ENCODE data around the gene MIAT. TPM values are rescaled to one million over a fixed set of nuclear protein-coding genes. Genes with fewer than 3 reads are reported as not detected.

Gene MIAT
- total and polyA plus RNA-seq, 9 of the 15 experiments (the other 6 are each of a cell fraction or from before 2014, with no cell fraction given): 0.03 to 0.93 (median 0.34) TPM

- TF ChIP-seq IRF9 (tag; IDR thresholded peaks at IDR 0.05): no peak
- TF ChIP-seq RB1 (IDR thresholded peaks at IDR 0.05; ENCODE audit: low read depth): no peak
- peak; percentile 31; the same call in 1 of the 2 replicates for TF ChIP-seq TCF3 (CRISPR knock-in tag; IDR thresholded peaks at IDR 0.05)
- TF ChIP-seq TEAD1 (CRISPR knock-in tag; IDR thresholded peaks at IDR 0.05): no peak
- TF ChIP-seq SMARCC2 (IDR thresholded peaks at IDR 0.05; ENCODE audit: low read depth): 0 out of 2 replicates have a peak, but pooled peaks have one; percentile 52
- TF ChIP-seq HLTF (IDR thresholded peaks at IDR 0.05): peak; percentile 93
- no peak for TF ChIP-seq NFXL1 (CRISPR knock-in tag; IDR thresholded peaks at IDR 0.05)
- peak; percentile 73; the same call in 1 of the 2 replicates for TF ChIP-seq SPI1 (IDR thresholded peaks at IDR 0.05; ENCODE audit: borderline replicate concordance, low read depth, low read length)
- 0 out of 2 replicates have a peak, but pooled peaks have one; percentile 63 for TF ChIP-seq TOE1 (IDR thresholded peaks at IDR 0.05; ENCODE audit: borderline replicate concordance)
- no peak for TF ChIP-seq TOE1 (CRISPR knock-in tag; IDR thresholded peaks at IDR 0.05; ENCODE audit: borderline replicate concordance, low read depth)
- TF ChIP-seq XRCC4 (IDR thresholded peaks at IDR 0.05; ENCODE audit: extremely low read depth, insufficient read depth, insufficient read length): no peak
- no peak for TF ChIP-seq BDP1 (IDR thresholded peaks at IDR 0.05; ENCODE audit: insufficient read depth, insufficient read length)
- no peak for TF ChIP-seq RCOR1 (IDR thresholded peaks at IDR 0.05; ENCODE audit: borderline replicate concordance in 1 of 2, low read depth in 2 of 2, low read length in 2 of 2)
- no peak for TF ChIP-seq FOXM1 (IDR thresholded peaks at IDR 0.05; ENCODE audit: low read depth)
- no peak for TF ChIP-seq FOXM1 (CRISPR knock-in tag; IDR thresholded peaks at IDR 0.05; ENCODE audit: low read depth)
- TF ChIP-seq ZNF146 (CRISPR knock-in tag; IDR thresholded peaks at IDR 0.05; ENCODE audit: unreplicated experiment): no peak
- peak; percentile 56; the same call in 1 of the 2 replicates for TF ChIP-seq HDAC2 (IDR thresholded peaks at IDR 0.05)
- TF ChIP-seq THRB (CRISPR knock-in tag; conservative IDR thresholded peaks at IDR 0.05): peak; percentile 60; the same call in 1 of the 2 replicates
- TF ChIP-seq BCOR (IDR thresholded peaks at IDR 0.05): peak; percentile 59
- peak; percentile 46; the same call in 1 of the 2 replicates for TF ChIP-seq SOX6 (IDR thresholded peaks at IDR 0.05)
- peak; percentile 76 for TF ChIP-seq NBN (IDR thresholded peaks at IDR 0.05; ENCODE audit: low read depth)
- peak; percentile 91; the same call in 1 of the 2 replicates for TF ChIP-seq LARP7 (IDR thresholded peaks at IDR 0.05)
- 0 out of 2 replicates have a peak, but pooled peaks have one; percentile 14 for TF ChIP-seq PKNOX1 (IDR thresholded peaks at IDR 0.05)
- TF ChIP-seq PHF20 (IDR thresholded peaks at IDR 0.05; ENCODE audit: partially characterized antibody): peak; percentile 35
- no peak for TF ChIP-seq U2AF2 (optimal IDR thresholded peaks at IDR 0.05; ENCODE audit: low read depth, low read length)
- TF ChIP-seq PTBP1 (IDR thresholded peaks at IDR 0.05; ENCODE audit: low read depth, low read length): no peak
- TF ChIP-seq FOXA3 (CRISPR knock-in tag; conservative IDR thresholded peaks at IDR 0.05 in 1 of 2, IDR thresholded peaks at IDR 0.05 in 1 of 2): no peak
- TF ChIP-seq WHSC1 (IDR thresholded peaks at IDR 0.05; ENCODE audit: low read length): no peak
Measured at GRCh38 chr22:26617271-26618199, 39.9 kb upstream of the MIAT start, which contains the start of gene CRYBB1 (continued).
